Retinal pigment epithelial cell (primary cell): Measurements from ENCODE around the gene SHH.

Experiments
- DNase-seq: peaks from one replicate; pipeline ENCODE4 v3.0.0-alpha.2; 2010; ENCODE audit warnings: low read depth
- H3K4me3 ChIP-seq: 2 replicates; pipeline ENCODE4 v1.5.1; 2011; ENCODE audit warnings: mild to moderate bottlenecking, low read length, control low read depth, moderate library complexity
- TF ChIP-seq, protein P1 (sequence below): conservative IDR thresholded peaks from 2 replicates; pipeline ENCODE4 v1.5.1; 2011; ENCODE audit warnings: low read depth, low read length, control low read depth, inconsistent platforms

The SHH gene

DNA sequence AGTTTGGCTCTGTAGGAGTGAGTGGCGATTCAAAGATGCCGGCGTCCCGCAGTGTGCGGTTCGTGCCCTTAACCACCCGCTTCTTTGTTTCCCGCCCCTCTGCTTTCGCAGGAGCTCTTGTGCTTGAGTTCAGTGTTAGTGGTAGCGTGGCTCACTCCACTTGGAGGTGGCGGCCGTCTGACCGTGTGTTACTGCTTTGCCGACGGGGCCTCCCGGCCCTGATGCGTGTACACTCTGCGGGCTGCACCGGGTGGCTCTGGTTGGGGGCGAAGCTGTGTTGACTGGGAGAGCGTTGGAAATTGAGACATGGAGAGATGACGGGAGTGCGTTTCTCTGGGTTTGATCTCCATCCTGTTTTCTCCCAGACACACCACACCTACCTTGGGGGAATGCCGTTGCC, 31.4 kb downstream of the SHH start:
- TF ChIP-seq, protein P1, sequence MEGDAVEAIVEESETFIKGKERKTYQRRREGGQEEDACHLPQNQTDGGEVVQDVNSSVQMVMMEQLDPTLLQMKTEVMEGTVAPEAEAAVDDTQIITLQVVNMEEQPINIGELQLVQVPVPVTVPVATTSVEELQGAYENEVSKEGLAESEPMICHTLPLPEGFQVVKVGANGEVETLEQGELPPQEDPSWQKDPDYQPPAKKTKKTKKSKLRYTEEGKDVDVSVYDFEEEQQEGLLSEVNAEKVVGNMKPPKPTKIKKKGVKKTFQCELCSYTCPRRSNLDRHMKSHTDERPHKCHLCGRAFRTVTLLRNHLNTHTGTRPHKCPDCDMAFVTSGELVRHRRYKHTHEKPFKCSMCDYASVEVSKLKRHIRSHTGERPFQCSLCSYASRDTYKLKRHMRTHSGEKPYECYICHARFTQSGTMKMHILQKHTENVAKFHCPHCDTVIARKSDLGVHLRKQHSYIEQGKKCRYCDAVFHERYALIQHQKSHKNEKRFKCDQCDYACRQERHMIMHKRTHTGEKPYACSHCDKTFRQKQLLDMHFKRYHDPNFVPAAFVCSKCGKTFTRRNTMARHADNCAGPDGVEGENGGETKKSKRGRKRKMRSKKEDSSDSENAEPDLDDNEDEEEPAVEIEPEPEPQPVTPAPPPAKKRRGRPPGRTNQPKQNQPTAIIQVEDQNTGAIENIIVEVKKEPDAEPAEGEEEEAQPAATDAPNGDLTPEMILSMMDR, result no peak
- H3K4me3 ChIP-seq, result no peak overlapping the region
- DNase-seq, result no peak

DNA sequence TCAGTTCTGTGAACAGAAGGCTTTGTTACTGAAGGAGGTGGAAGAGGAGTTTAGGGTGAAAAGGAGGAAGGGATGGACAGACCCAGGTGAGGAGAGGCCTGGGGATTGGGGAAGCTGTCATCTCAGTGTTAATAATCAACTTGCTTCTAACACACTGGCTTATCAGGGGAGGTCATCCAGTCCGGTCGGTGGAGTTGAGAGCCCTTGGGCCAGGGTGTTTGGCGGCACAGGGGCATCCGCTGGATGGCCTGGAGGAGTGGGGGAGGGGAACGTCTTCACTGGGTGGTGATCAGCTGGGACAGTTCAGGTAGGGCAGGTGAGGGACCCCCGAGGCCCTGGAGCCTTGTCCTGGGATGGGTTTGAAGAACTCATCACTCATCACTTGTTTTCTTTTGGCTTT, 33.9 kb downstream of the SHH start:
- no peak overlapping the region for H3K4me3 ChIP-seq
- no peak for DNase-seq
- TF ChIP-seq, protein P1, result no peak

DNA sequence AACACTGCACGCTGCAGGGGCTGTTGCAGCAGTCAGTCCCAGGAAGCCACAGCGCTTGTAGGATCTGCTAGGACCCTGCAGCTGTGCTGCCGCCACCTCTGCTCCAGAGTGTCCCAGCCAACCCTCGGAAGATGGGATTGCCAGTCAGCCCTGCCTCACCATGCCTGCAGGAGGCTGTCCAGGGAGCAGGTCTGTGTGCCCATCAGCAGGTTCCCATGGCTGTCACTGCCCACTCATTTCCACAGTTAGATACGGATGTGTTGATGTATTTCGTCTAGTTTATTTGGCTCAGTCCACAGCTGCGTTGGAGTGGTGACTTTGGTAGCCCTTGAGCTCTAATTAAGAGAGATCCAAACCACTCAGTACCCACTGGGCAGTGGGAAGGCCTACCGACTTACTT, 35.7 kb downstream of the SHH start:
- no peak overlapping the region for H3K4me3 ChIP-seq
- TF ChIP-seq, protein P1, result no peak
- DNase-seq, result no peak

DNA sequence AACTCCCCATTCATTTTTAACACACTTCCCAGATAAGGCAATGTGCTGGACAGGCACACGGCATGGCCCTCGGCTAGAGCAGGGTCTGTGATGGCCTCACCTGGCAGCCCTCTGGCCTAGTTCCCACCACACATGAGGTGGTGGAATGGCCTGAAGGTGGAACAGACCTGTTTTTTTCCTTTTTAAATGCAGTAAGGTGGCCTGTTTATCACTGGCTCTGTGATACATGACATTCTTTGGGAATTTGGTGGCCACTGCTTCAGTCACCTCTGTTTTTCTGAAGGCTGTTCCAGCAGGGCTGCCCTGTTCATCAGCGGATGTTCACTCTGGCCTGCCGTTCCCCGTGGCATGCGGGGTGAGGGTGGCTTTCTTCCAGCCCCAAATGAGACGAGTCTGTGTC, 36.6 kb downstream of the SHH start:
- TF ChIP-seq, protein P1, result no peak
- DNase-seq, result no peak
- no peak overlapping the region for H3K4me3 ChIP-seq

DNA sequence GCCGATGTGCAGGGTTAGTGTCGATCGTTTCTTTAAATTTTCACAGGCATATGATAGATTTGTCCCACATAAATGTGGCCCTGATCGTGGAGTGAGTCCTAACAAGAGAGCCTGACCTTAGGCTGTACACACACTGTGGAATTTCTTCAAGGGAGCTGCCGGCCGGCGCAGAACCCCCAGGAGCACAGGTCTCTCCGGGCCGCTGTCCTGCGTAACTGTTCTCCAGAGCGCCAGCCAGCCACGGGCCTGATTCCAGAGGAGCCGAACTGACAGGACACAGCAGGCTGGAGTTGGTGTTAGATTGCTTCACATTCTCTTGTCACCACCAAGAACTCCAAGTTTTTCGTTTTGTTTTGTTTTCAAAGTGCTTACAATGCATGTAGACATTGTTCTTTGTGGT, 37.3 kb downstream of the SHH start:
- H3K4me3 ChIP-seq, result no peak overlapping the region
- TF ChIP-seq, protein P1, result no peak
- no peak for DNase-seq

DNA sequence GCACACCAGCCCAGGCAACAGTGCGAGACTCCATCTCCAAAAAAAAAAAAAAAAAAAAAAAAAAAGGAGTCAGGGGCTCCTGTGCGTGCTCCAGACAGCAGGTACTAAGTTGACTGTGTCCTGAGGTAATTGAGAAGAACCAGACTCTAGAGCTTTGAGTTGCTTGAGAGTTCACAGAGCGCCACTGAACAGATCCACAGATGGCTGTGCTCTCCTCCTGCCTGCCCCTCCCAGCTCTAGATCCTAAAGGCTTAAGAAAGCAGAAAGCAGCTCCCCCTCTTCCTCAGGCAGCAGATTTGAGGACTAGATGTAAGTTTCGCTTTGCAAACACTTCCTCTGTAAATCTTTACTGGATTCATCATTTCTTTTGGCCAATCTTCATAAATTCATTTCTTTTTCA, 38.7 kb downstream of the SHH start:
- H3K4me3 ChIP-seq, result no peak overlapping the region
- DNase-seq, result no peak
- TF ChIP-seq, protein P1, result no peak

DNA sequence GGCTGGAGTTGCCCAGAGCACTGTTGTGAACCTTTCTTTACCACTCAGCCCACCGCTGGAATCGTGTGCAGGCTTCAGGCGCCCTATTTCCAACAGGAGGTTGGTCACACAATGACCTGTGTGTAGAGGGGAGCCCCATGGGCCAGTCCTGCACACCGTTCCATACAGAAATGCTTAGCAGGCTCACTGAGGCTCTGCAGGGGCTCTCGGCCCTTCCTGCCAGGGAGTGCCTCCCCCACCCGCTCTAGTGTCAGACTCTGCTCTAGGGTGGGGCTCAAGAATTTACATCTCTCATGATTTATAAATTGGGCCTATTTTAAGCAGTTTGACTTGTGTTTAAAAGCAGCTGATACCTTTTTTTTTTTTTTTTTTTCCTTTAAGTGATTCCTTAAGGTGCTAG, 42.0 kb downstream of the SHH start:
- TF ChIP-seq, protein P1, result no peak
- H3K4me3 ChIP-seq, result no peak overlapping the region
- no peak for DNase-seq
